ENCODE results near the gene ARID4B.
"Not testable (repeated sequence)": the region's sequence is repeated elsewhere in the genome, so short reads cannot be mapped to it uniquely, and the experiment has no call there.

Gene ARID4B

DNA sequence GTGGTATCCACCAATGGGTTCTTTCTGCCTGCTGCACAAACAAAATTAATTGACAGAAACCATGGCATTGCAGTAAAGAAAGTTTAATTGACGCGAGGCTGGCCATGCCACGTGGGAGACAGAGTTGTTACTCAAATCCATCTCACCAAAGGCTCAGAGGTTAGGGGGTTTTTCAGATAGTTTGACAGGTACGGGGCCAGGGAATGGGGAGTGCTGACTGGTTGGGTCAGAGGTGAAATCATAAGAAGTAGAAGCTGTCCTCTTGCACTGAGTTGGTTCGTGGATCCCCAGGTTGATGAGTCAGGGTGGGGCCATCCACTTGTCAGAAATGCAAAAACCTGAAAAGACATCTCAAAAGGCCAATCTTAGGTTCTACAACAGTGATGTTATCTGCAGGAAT, 38.3 kb upstream of the ARID4B start:
- DNase-seq, result no peak

DNA sequence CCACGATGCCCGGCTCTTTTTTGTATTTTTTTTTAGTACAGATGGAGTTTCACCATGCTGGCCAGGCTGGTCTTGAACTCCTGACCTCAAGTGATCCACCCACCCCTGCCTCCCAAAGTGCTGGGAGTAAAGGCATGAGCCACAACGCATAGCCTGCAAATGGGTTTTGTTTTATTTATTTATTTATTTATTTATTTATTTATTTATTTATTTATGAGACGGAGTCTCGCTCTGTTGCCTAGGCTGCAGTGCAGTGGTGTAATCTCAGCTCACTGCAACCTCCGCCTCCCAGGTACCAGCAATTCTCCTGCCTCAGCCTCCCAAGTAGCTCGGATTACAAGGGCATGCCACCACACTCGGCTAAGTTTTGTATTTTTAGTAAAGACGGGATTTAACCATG, 36.2 kb upstream of the ARID4B start:
- intact Hi-C loops (cut with DNase I; ENCODE audit: low total_unique reads); H3K4me3 ChIP-seq; H3K9me3 ChIP-seq; H3K27ac ChIP-seq; DNase-seq; H3K4me1 ChIP-seq; H3K27me3 ChIP-seq; H3K36me3 ChIP-seq: not testable (repeated sequence)

More for the DNA sequence above, 38.3 kb upstream of the ARID4B start:
- Histone ChIP-seq H3K36me3 (no peaks in the 10 kb centered on the region), H3K4me3 (no peak overlapping the region), H3K27me3 (no peaks in the 10 kb centered on the region), H3K4me1 (peaks cover 0 to 10% (median 2%) of the 10 kb centered on the region in 4 donors), H3K27ac (peak overlapping the region; percentile 72 to 81), H3K9me3 (no peaks in the 10 kb centered on the region)
- TF ChIP-seq, protein P1, sequence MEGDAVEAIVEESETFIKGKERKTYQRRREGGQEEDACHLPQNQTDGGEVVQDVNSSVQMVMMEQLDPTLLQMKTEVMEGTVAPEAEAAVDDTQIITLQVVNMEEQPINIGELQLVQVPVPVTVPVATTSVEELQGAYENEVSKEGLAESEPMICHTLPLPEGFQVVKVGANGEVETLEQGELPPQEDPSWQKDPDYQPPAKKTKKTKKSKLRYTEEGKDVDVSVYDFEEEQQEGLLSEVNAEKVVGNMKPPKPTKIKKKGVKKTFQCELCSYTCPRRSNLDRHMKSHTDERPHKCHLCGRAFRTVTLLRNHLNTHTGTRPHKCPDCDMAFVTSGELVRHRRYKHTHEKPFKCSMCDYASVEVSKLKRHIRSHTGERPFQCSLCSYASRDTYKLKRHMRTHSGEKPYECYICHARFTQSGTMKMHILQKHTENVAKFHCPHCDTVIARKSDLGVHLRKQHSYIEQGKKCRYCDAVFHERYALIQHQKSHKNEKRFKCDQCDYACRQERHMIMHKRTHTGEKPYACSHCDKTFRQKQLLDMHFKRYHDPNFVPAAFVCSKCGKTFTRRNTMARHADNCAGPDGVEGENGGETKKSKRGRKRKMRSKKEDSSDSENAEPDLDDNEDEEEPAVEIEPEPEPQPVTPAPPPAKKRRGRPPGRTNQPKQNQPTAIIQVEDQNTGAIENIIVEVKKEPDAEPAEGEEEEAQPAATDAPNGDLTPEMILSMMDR (IDR thresholded peaks at IDR 0.05), result no peak
- intact Hi-C loops (cut with DNase I; ENCODE audit: low total_unique reads), result loop anchor here (2.0 kb wide), 1 partner anchor 39 kb away; no protein-coding TSS in a partner anchor

DNA sequence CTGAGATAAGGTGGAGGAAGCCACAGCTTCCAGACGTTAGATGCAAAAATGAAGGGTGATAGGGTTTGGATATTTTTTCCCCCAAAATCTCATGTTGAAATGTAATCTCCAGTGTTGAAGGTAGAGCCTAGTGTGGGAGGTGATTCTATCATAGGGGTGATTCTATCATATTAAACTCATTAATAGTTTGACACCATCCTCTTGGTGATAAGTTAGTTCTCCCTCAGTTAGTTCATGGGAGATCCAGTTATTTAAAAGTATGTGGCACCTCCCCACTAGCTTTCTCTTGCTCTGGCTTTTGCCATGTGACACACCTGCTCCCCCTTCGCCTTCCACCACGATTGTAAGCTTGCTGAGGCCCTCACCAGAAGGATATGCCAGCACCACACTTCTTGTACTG, 30.9 kb upstream of the ARID4B start:
- DNase-seq, result no peak
- H3K9me3 ChIP-seq, result no peaks in the 10 kb centered on the region
- H3K4me1 ChIP-seq, result no peaks in the 10 kb centered on the region
- TF ChIP-seq, protein P1 (IDR thresholded peaks at IDR 0.05), result no peak
- no peak overlapping the region for H3K4me3 ChIP-seq
- no peaks in the 10 kb centered on the region for H3K27me3 ChIP-seq
- H3K27ac ChIP-seq, result no peak overlapping the region
- H3K36me3 ChIP-seq, result no peaks in the 10 kb centered on the region
- intact Hi-C loops (cut with DNase I; ENCODE audit: low total_unique reads), result no loop called here

DNA sequence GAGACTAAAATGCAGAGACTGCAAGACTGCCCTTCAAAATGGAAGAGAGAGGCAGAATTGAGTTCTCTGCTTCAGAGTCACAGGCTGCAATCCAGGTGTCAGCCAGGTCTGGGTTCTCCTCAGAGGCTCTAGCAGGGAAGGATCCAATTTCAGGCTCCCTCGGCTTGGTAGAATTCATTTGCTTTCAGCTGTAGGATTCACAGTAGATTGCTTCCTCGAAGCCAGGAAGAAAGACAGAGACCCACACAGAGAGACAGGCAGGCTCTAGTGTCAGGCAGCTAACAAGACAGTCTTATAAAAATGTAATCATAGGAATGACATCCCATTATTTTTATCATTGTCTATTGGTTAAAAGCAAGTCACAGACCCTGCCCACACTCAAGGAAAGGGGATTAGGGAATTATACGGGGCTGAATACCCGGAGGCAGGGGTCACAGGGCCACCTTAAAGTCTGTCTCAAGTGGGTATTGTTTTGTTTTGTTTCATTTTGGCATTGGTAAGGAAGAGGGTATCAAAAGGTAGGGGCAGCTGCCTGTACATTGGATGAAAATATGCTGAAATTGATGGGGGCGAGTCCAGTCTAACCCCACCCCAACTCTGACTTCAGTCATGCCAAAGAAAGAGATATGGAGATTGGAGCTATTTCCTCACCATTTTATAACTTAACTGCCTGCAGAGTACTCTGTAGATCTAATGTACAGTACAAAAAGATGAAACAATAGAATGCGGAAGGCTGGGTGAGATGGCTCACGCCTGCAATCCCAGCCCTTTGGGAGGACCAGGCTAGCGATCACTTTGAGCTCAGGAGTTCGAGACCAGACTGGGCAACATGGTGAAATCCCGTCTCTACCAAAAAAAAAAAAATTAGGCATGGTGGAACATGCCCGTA, 29.8 kb upstream of the ARID4B start:
- Histone ChIP-seq H3K4me3 (no peak overlapping the region), H3K4me1 (no peaks in the 10 kb centered on the region), H3K27ac (no peak overlapping the region), H3K9me3 (no peaks in the 10 kb centered on the region), H3K27me3 (no peaks in the 10 kb centered on the region), H3K36me3 (no peaks in the 10 kb centered on the region)
- intact Hi-C loops (cut with DNase I; ENCODE audit: low total_unique reads), result no loop called here
- TF ChIP-seq, protein P1 (IDR thresholded peaks at IDR 0.05), result no peak
- DNase-seq, result no peak

DNA sequence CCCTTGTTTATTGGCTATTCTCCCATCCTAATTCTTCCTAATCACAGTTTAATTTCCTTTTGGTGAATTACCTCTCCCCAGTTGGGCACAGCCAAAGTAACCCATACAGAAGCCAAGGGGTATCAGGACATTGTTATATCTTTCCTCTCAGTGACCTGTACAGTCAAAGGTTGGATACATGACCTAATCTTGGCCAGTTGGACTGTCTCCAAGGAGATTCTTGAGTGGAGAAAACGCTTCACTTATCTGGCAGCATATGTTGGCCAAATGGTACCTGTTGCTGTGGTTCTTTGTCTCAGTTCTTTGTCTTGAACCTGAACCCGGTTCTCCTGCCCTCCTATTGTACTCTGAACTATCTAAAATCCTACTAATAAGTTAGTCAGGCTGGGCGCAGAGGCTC, 23.9 kb upstream of the ARID4B start:
- intact Hi-C loops (cut with DNase I; ENCODE audit: low total_unique reads), result no loop called here
- no peaks in the 10 kb centered on the region for H3K27me3 ChIP-seq
- peaks cover 0 to 1% (median 0%) of the 10 kb centered on the region in 3 donors for H3K36me3 ChIP-seq
- H3K9me3 ChIP-seq, result no peaks in the 10 kb centered on the region
- H3K4me1 ChIP-seq, result no peaks in the 10 kb centered on the region
- H3K4me3 ChIP-seq, result no peak overlapping the region
- no peak overlapping the region for H3K27ac ChIP-seq
- no peak for DNase-seq
- TF ChIP-seq, protein P1 (IDR thresholded peaks at IDR 0.05), result no peak

DNA sequence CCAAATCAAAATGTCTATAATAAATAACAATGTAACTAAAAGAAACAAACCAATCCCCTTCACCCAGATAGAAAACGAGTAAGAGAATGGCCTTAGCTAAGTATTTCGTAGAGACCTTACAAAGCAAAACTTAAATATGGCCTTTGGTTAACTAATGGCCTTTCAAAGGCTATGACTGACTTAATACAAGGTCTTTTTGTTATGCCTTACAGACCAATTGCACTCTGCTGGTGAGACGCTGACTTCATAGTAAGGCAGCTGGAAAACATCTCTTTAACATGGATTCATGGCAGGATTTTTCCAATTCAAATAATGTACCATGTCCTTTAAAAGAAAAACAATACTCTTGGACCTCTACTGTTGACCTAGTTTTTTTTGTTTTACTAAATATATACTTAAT, 23.5 kb upstream of the ARID4B start:
- no peak overlapping the region for H3K27ac ChIP-seq
- H3K27me3 ChIP-seq, result no peaks in the 10 kb centered on the region
- no peaks in the 10 kb centered on the region for H3K4me1 ChIP-seq
- intact Hi-C loops (cut with DNase I; ENCODE audit: low total_unique reads), result no loop called here
- H3K9me3 ChIP-seq, result no peaks in the 10 kb centered on the region
- no peak for DNase-seq
- H3K4me3 ChIP-seq, result no peak overlapping the region
- H3K36me3 ChIP-seq, result peaks cover 0 to 6% (median 4%) of the 10 kb centered on the region in 3 donors
- TF ChIP-seq, protein P1 (IDR thresholded peaks at IDR 0.05), result no peak
